ENCODE measurements around the gene GAB2. TPM values are rescaled to one million over a fixed set of nuclear protein-coding genes. Genes with fewer than 3 reads are reported as not detected.

Gene GAB2
- total and polyA plus RNA-seq, 8 donors, result 2.2 to 19.3 (median 8.6) TPM

DNA sequence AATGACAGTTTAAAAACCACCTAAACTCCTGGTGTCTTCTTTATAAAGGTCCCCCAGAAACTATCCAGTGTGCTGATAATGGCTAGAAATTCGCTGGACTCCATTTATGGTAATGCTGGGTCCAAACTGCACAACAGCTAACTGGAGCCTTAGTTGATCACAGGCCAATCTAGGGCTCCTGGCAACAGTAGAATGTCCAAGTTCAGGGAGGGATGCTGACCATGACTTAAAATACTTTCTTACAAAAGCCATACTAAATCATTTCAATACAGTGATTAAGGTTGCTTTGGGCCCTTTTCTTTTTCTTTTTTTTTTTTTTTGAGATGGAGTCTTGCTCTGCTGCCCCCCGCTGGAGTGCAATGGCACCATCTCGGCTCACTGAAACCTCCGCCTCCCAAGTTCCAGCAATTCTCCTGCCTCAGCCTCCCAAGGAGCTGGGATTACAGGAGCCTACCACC, 14.5 kb upstream of the GAB2 start:
- H3K4me1 ChIP-seq, result peaks cover 0 to 5% (median 0%) of the 10 kb centered on the region in 4 donors
- H3K4me3 ChIP-seq, result no peak overlapping the region
- H3K9me3 ChIP-seq, result no peaks in the 10 kb centered on the region
- H3K27me3 ChIP-seq, result no peaks in the 10 kb centered on the region
- 84 to 94% (median 91%) methylated on average over 4 of the region's 4 CpGs for WGBS, 5 donors
- no peak overlapping the region for H3K27ac ChIP-seq
- DNase-seq, result no peak
- no peak for TF ChIP-seq POLR2AphosphoS5 (IDR thresholded peaks at IDR 0.05)
- TF ChIP-seq, protein P1, sequence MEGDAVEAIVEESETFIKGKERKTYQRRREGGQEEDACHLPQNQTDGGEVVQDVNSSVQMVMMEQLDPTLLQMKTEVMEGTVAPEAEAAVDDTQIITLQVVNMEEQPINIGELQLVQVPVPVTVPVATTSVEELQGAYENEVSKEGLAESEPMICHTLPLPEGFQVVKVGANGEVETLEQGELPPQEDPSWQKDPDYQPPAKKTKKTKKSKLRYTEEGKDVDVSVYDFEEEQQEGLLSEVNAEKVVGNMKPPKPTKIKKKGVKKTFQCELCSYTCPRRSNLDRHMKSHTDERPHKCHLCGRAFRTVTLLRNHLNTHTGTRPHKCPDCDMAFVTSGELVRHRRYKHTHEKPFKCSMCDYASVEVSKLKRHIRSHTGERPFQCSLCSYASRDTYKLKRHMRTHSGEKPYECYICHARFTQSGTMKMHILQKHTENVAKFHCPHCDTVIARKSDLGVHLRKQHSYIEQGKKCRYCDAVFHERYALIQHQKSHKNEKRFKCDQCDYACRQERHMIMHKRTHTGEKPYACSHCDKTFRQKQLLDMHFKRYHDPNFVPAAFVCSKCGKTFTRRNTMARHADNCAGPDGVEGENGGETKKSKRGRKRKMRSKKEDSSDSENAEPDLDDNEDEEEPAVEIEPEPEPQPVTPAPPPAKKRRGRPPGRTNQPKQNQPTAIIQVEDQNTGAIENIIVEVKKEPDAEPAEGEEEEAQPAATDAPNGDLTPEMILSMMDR (IDR thresholded peaks at IDR 0.05), result peak in 4 of 7 experiments; percentile 8 to 32 (median 22)
- intact Hi-C loops (cut with DNase I; ENCODE audit: low total_unique reads), result no loop called here
- H3K36me3 ChIP-seq, result no peaks in the 10 kb centered on the region

DNA sequence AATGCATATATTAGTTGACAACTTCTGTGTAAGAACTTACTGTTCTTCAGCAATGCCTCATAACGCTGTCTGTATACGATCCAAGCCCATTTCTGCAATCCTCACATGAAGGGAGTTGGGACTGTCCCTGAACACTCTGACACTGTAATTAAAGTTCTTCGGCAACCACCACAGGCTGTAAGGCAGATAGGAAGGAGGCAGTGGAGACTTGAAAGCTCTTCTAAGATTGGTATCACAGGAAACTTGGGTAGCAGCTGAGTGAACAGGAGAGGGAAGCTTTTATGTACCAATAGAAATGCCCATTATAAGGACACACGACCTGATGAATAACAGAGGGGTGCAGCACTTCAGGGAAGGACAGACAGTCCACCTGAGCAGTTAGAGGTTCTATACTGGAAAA, 12.0 kb upstream of the GAB2 start:
- TF ChIP-seq, protein P1 (IDR thresholded peaks at IDR 0.05), result no peak
- no peak for TF ChIP-seq EP300 (IDR thresholded peaks at IDR 0.05)
- TF ChIP-seq POLR2A (IDR thresholded peaks at IDR 0.05), result no peak
- TF ChIP-seq POLR2AphosphoS5 (IDR thresholded peaks at IDR 0.05), result no peak
- no peak overlapping the region for H3K4me3 ChIP-seq
- intact Hi-C loops (cut with DNase I; ENCODE audit: low total_unique reads), result loop anchor here (10.0 kb wide), 1 partner anchor 145 kb away; the partner anchor contains the start of gene NARS2
- no peaks in the 10 kb centered on the region for H3K9me3 ChIP-seq
- 46 to 62% (median 51%) methylated on average over 4 of the region's 4 CpGs for WGBS, 5 donors
- DNase-seq, result no peak
- H3K27ac ChIP-seq, result no peak overlapping the region
- H3K36me3 ChIP-seq, result no peaks in the 10 kb centered on the region
- no peaks in the 10 kb centered on the region for H3K27me3 ChIP-seq
- peaks cover 0 to 13% (median 0%) of the 10 kb centered on the region in 4 donors for H3K4me1 ChIP-seq

DNA sequence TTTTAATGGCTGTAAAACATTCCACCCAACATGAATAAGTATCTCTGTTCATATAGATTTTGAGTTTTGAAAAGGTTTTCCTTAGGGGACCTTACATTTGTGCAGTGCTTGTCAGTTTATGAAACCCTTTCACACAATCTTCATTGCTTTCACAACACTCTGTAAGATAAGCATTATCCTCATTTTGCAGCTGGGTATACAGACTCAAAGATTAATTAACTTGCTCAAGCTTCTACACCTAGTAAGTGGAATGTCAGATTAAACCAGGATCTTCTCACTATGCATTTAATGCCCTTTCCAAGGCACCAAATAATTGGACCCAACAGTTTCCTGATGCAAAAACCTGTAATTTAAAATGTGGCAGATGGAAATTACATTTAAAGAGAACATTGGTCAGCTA, 11.6 kb upstream of the GAB2 start:
- no peak for DNase-seq
- peaks cover 0 to 13% (median 0%) of the 10 kb centered on the region in 4 donors for H3K4me1 ChIP-seq
- TF ChIP-seq, protein P1 (IDR thresholded peaks at IDR 0.05), result no peak
- TF ChIP-seq POLR2AphosphoS5 (IDR thresholded peaks at IDR 0.05) (no peak), EP300 (IDR thresholded peaks at IDR 0.05) (no peak), POLR2A (IDR thresholded peaks at IDR 0.05) (no peak)
- no peaks in the 10 kb centered on the region for H3K36me3 ChIP-seq
- H3K4me3 ChIP-seq, result no peak overlapping the region
- H3K27ac ChIP-seq, result no peak overlapping the region
- no peaks in the 10 kb centered on the region for H3K9me3 ChIP-seq
- no peaks in the 10 kb centered on the region for H3K27me3 ChIP-seq
- intact Hi-C loops (cut with DNase I; ENCODE audit: low total_unique reads), result loop anchor here (10.0 kb wide), 1 partner anchor 146 kb away; the partner anchor contains the start of gene NARS2

DNA sequence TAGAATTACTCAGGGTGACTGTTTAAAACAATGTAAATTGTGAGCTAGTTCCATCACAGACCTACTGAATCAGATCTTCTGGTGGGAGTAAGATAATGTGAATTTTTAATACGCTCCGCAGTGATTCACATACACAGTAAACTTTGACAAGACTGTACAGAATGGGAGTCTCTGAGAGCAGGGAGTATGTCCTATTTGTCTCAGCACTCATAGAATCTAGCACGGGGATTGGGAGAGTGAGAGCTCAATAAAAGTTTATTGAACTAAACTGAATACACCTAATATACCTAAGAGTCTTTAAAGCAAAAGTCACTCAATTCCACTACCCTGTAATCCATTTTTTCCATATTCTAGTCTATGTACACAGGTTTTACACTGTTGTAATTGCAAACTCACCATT, 11.2 kb upstream of the GAB2 start:
- Histone ChIP-seq H3K36me3 (no peaks in the 10 kb centered on the region), H3K4me3 (no peak overlapping the region), H3K27me3 (no peaks in the 10 kb centered on the region), H3K27ac (no peak overlapping the region), H3K4me1 (peaks cover 0 to 13% (median 0%) of the 10 kb centered on the region in 4 donors), H3K9me3 (no peaks in the 10 kb centered on the region)
- intact Hi-C loops (cut with DNase I; ENCODE audit: low total_unique reads), result loop anchor here (10.0 kb wide), 1 partner anchor 146 kb away; the partner anchor contains the start of gene NARS2
- no peak for DNase-seq
- TF ChIP-seq, protein P1 (IDR thresholded peaks at IDR 0.05), result no peak
- TF ChIP-seq EP300 (IDR thresholded peaks at IDR 0.05) (no peak), POLR2A (IDR thresholded peaks at IDR 0.05) (no peak), POLR2AphosphoS5 (IDR thresholded peaks at IDR 0.05) (no peak)
- WGBS, 5 donors, result 84 to 90% (median 85%) methylated on average over 3 of the region's 3 CpGs

Measured in stomach (tissue), 9 donors.